Measurements from ENCODE around the gene HSF2.

DNA sequence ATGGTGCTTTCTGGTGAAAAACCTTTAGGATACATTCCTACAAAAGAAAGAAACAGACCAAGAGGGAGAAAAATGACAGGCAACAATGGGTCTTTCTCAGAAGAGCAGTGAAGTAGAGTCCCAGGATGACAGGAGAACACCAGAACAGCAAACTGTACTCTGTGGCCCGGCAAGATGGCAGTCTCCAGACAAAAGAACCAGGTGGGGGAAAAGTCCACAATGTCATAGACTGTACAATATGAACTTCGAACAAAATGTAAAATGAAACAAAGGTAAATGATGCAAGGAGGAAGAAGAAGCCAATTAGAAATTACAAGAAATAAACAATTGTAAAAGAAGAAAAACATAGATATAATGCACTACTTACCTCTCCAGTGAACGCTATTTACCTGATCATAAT is 23.2 kb upstream of the HSF2 start:
- TF ChIP-seq POLR2AphosphoS5 (IDR thresholded peaks at IDR 0.05; ENCODE audit: low read depth), result no peak
- TF ChIP-seq, protein P1, sequence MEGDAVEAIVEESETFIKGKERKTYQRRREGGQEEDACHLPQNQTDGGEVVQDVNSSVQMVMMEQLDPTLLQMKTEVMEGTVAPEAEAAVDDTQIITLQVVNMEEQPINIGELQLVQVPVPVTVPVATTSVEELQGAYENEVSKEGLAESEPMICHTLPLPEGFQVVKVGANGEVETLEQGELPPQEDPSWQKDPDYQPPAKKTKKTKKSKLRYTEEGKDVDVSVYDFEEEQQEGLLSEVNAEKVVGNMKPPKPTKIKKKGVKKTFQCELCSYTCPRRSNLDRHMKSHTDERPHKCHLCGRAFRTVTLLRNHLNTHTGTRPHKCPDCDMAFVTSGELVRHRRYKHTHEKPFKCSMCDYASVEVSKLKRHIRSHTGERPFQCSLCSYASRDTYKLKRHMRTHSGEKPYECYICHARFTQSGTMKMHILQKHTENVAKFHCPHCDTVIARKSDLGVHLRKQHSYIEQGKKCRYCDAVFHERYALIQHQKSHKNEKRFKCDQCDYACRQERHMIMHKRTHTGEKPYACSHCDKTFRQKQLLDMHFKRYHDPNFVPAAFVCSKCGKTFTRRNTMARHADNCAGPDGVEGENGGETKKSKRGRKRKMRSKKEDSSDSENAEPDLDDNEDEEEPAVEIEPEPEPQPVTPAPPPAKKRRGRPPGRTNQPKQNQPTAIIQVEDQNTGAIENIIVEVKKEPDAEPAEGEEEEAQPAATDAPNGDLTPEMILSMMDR (conservative IDR thresholded peaks at IDR 0.05; ENCODE audit: low read depth in 2 of 2), result no peak
- TF ChIP-seq EZH2phosphoT487 (IDR thresholded peaks at IDR 0.05; ENCODE audit: unreplicated experiment), result no peak
- TF ChIP-seq, protein P2, sequence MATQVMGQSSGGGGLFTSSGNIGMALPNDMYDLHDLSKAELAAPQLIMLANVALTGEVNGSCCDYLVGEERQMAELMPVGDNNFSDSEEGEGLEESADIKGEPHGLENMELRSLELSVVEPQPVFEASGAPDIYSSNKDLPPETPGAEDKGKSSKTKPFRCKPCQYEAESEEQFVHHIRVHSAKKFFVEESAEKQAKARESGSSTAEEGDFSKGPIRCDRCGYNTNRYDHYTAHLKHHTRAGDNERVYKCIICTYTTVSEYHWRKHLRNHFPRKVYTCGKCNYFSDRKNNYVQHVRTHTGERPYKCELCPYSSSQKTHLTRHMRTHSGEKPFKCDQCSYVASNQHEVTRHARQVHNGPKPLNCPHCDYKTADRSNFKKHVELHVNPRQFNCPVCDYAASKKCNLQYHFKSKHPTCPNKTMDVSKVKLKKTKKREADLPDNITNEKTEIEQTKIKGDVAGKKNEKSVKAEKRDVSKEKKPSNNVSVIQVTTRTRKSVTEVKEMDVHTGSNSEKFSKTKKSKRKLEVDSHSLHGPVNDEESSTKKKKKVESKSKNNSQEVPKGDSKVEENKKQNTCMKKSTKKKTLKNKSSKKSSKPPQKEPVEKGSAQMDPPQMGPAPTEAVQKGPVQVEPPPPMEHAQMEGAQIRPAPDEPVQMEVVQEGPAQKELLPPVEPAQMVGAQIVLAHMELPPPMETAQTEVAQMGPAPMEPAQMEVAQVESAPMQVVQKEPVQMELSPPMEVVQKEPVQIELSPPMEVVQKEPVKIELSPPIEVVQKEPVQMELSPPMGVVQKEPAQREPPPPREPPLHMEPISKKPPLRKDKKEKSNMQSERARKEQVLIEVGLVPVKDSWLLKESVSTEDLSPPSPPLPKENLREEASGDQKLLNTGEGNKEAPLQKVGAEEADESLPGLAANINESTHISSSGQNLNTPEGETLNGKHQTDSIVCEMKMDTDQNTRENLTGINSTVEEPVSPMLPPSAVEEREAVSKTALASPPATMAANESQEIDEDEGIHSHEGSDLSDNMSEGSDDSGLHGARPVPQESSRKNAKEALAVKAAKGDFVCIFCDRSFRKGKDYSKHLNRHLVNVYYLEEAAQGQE (IDR thresholded peaks at IDR 0.05; ENCODE audit: unreplicated experiment), result no peak
